Measurements from ENCODE around the gene FHIT. TPM values are rescaled to one million over a fixed set of nuclear protein-coding genes. Genes with fewer than 3 reads are reported as not detected.

FHIT gene
- total and polyA plus RNA-seq, 2 of the 4 experiments (the other 2 are of a cell fraction) = 0.07 TPM; not detected in 1

DNA sequence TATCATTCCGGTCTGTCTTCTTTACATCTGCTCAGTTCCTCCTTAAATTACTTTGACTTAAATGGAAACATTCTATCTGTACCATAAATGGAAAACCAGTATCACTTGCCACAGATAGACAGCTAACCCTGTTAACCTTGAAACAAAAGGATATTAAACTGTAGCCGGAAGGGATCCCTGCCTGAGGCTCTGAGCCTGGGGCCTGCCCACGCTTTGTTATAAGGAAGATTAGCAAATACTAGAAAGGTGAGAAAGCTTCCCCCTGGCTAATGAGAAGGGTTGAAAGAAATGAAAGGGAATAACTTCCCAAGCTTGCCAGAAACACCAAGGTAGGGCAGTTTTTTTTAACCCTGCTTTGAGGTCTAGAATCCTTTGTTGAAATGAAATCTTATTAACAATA is 927.6 kb downstream of the FHIT start:
- intact Hi-C loops (cut with micrococcal nuclease) = no loop called here

More for the DNA sequence above, 927.6 kb downstream of the FHIT start:
- Histone ChIP-seq H4K5ac (ENCODE audit: low read depth, low read length) (no peak overlapping the region), H4K91ac (ENCODE audit: insufficient read depth, low read depth, low read length) (no peak overlapping the region), H2AFZ (replicated peaks; ENCODE audit: low read length, poor library complexity) (no peak overlapping the region), H3K9me1 (ENCODE audit: insufficient read depth, low read length) (no peaks in the 10 kb centered on the region), H2BK5ac (ENCODE audit: low read depth, low read length, poor library complexity, severe bottlenecking) (no peak overlapping the region), H3K23ac (ENCODE audit: low read depth, low read length) (no peak overlapping the region), H3K4ac (ENCODE audit: low read depth, low read length) (no peak overlapping the region), H2AK5ac (ENCODE audit: low read depth, low read length) (no peak overlapping the region), H3K14ac (replicated peaks; ENCODE audit: low read depth, low read length) (no peak overlapping the region), H2BK120ac (ENCODE audit: low read depth, low read length) (no peak overlapping the region), H4K20me1 (ENCODE audit: insufficient read depth, low read length) (no peaks in the 10 kb centered on the region), H3K9ac (ENCODE audit: low read depth, low read length) (no peak overlapping the region), H3K4me2 (ENCODE audit: low read depth, low read length) (no peak overlapping the region), H2BK20ac (ENCODE audit: low read depth, low read length) (no peak overlapping the region), H2AK9ac (replicated peaks; ENCODE audit: low read depth, low read length, poor library complexity) (no peak overlapping the region), H3K18ac (ENCODE audit: low read depth, low read length) (no peak overlapping the region), H3K36me3 (ENCODE audit: control insufficient read depth, insufficient read depth, low read length) (no peaks in the 10 kb centered on the region), H2BK15ac (ENCODE audit: low read depth, low read length) (no peak overlapping the region), H3K79me1 (ENCODE audit: low read depth in 1 of 2, low read length in 2 of 2) (no peaks in the 10 kb centered on the region), H3K27ac (ENCODE audit: insufficient read depth, low read length) (no peak overlapping the region), H4K8ac (ENCODE audit: low read depth in 2 of 2, low read length in 2 of 2) (no peak overlapping the region), H3K27me3 (ENCODE audit: control insufficient read depth, insufficient read depth, low read length) (peaks cover 3% of the 10 kb centered on the region; the same call in 1 of the 2 replicates), H3K4me1 (ENCODE audit: control insufficient read depth, insufficient read depth, low read length) (no peaks in the 10 kb centered on the region), H3K4me3 (ENCODE audit: insufficient read depth, low read depth, low read length) (no peak overlapping the region), H3K56ac (ENCODE audit: extremely low read depth, insufficient read depth, low read length) (no peak overlapping the region), H3K9me3 (ENCODE audit: control insufficient read depth, insufficient read depth, low read length) (no peaks in the 10 kb centered on the region)
- no CpG with 5 or more reads among the region's 3 CpGs for WGBS, 2 experiments (ENCODE audit: extremely low coverage in 2 of 2, insufficient read length in 1 of 2)
- no TSS peak for BruUV-seq (replicated peaks)
- ATAC-seq (ENCODE audit: low read depth) (no peak), DNase-seq (no peak)
- in situ Hi-C loops (cut with MboI; ENCODE audit: low sequenced_read_pairs) (no loop called here), dilution Hi-C loops (cut with HindIII; ENCODE audit: low sequenced_read_pairs, unreplicated experiment) (no loop called here)
- POLR2A ChIA-PET (ENCODE audit: unreplicated experiment) = no interaction called here
- TF ChIP-seq CEBPB (IDR thresholded peaks at IDR 0.05; ENCODE audit: low read depth, low read length) = no peak
- TF ChIP-seq MAFK (IDR thresholded peaks at IDR 0.05; ENCODE audit: low read depth, low read length) = no peak
- TF ChIP-seq, protein P1, sequence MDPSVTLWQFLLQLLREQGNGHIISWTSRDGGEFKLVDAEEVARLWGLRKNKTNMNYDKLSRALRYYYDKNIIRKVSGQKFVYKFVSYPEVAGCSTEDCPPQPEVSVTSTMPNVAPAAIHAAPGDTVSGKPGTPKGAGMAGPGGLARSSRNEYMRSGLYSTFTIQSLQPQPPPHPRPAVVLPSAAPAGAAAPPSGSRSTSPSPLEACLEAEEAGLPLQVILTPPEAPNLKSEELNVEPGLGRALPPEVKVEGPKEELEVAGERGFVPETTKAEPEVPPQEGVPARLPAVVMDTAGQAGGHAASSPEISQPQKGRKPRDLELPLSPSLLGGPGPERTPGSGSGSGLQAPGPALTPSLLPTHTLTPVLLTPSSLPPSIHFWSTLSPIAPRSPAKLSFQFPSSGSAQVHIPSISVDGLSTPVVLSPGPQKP (IDR thresholded peaks at IDR 0.05; ENCODE audit: borderline replicate concordance, low read depth, low read length) = no peak
- TF ChIP-seq POLR2A (IDR thresholded peaks at IDR 0.05; ENCODE audit: low read depth, low read length) = no peak
- TF ChIP-seq CHD1 (IDR thresholded peaks at IDR 0.05; ENCODE audit: low read depth, low read length) = no peak
- no peak for TF ChIP-seq BHLHE40 (IDR thresholded peaks at IDR 0.05; ENCODE audit: low read depth, low read length)
- TF ChIP-seq RAD21 (IDR thresholded peaks at IDR 0.05; ENCODE audit: low read length) = no peak
- no peak for TF ChIP-seq RCOR1 (IDR thresholded peaks at IDR 0.05; ENCODE audit: insufficient replicate concordance, low read length)
- TF ChIP-seq CTCF (conservative IDR thresholded peaks at IDR 0.05; ENCODE audit: low read depth, low read length) = no peak
- no peak for TF ChIP-seq MAZ (IDR thresholded peaks at IDR 0.05; ENCODE audit: borderline replicate concordance, low read depth, low read length)
- no peak for TF ChIP-seq MXI1 (IDR thresholded peaks at IDR 0.05; ENCODE audit: borderline replicate concordance, low read depth, low read length)
- TF ChIP-seq RFX5 (IDR thresholded peaks at IDR 0.05; ENCODE audit: low read depth, low read length) = no peak
- no peak for TF ChIP-seq FOS (IDR thresholded peaks at IDR 0.05; ENCODE audit: low read depth, low read length)
- TF ChIP-seq SMC3 (IDR thresholded peaks at IDR 0.05; ENCODE audit: low read depth, low read length) = no peak
- TF ChIP-seq NFE2L2 (IDR thresholded peaks at IDR 0.05; ENCODE audit: low read depth, low read length) = no peak
- TF ChIP-seq, protein P2, sequence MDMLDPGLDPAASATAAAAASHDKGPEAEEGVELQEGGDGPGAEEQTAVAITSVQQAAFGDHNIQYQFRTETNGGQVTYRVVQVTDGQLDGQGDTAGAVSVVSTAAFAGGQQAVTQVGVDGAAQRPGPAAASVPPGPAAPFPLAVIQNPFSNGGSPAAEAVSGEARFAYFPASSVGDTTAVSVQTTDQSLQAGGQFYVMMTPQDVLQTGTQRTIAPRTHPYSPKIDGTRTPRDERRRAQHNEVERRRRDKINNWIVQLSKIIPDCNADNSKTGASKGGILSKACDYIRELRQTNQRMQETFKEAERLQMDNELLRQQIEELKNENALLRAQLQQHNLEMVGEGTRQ (IDR thresholded peaks at IDR 0.05; ENCODE audit: low read depth, low read length) = no peak
- CTCF ChIA-PET = interaction anchor here (1.0 kb wide), 1 partner anchor 12 kb away, joined by 3 read pairs; no protein-coding TSS in a partner anchor
